NT2/D1 (cell line): Measurements from ENCODE around the gene GBP2.

Source experiments
- SUZ12 ChIP-seq: IDR thresholded peaks from 2 replicates; pipeline ENCODE4 v1.6.1; 2011; ENCODE audit not compliant: insufficient read length, insufficient read depth; ENCODE audit errors: extremely low read depth
- YY1 ChIP-seq: IDR thresholded peaks from 2 replicates; pipeline ENCODE4 v1.6.1; 2011; ENCODE audit not compliant: insufficient read length, insufficient read depth
- ZNF274 ChIP-seq: IDR thresholded peaks from 2 replicates; pipeline ENCODE4 v1.6.1; 2011; ENCODE audit warnings: mild to moderate bottlenecking, low read depth, low read length

GRCh38 chr1:89085781-89086180 lies 40.1 kb downstream of the GBP2 start:
- TF ChIP-seq SUZ12, result no peak
- no peak for TF ChIP-seq ZNF274
- TF ChIP-seq YY1, result no peak
